ENCODE data around the gene SYTL5. TPM values are rescaled to one million over a fixed set of nuclear protein-coding genes. Genes with fewer than 3 reads are reported as not detected.

SYTL5 gene
- total RNA-seq, 1 donor from 2014 or later, result not detected

DNA sequence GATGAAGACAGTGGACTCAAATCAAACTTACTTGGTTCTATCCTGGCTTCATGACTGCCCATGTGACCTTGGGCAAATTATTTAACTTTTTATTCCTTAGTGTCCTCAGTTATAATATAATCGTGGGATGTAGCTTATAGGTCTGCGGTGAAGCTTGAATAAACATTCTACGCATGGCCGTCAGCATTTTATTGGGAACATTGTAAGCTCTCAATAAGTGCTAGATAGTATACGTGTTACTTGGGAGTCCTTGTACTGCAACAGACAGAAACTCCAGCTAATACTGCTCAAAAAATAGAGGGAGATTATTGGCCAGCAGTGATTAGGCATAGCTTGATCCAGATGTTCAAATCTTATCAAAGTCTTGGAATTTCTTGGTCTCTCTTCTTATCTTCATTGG lies 104.8 kb downstream of the SYTL5 start:
- TF ChIP-seq, protein P1, sequence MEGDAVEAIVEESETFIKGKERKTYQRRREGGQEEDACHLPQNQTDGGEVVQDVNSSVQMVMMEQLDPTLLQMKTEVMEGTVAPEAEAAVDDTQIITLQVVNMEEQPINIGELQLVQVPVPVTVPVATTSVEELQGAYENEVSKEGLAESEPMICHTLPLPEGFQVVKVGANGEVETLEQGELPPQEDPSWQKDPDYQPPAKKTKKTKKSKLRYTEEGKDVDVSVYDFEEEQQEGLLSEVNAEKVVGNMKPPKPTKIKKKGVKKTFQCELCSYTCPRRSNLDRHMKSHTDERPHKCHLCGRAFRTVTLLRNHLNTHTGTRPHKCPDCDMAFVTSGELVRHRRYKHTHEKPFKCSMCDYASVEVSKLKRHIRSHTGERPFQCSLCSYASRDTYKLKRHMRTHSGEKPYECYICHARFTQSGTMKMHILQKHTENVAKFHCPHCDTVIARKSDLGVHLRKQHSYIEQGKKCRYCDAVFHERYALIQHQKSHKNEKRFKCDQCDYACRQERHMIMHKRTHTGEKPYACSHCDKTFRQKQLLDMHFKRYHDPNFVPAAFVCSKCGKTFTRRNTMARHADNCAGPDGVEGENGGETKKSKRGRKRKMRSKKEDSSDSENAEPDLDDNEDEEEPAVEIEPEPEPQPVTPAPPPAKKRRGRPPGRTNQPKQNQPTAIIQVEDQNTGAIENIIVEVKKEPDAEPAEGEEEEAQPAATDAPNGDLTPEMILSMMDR (IDR thresholded peaks at IDR 0.05; ENCODE audit: partially characterized antibody, unreplicated experiment), result no peak
- DNase-seq, result no peak
- no peaks in the 10 kb centered on the region for H3K36me3 Mint-ChIP-seq (ENCODE audit: unreplicated experiment)
- H3K27me3 Mint-ChIP-seq (ENCODE audit: unreplicated experiment), result no peaks in the 10 kb centered on the region
- no peak overlapping the region for H3K27ac Mint-ChIP-seq (ENCODE audit: unreplicated experiment)
- H3K4me3 Mint-ChIP-seq (ENCODE audit: unreplicated experiment), result no peak overlapping the region
- H3K9me3 Mint-ChIP-seq (ENCODE audit: unreplicated experiment), result peaks cover 2% of the 10 kb centered on the region
- peaks cover 16% of the 10 kb centered on the region for H3K4me1 Mint-ChIP-seq (ENCODE audit: low read depth, unreplicated experiment)

DNA sequence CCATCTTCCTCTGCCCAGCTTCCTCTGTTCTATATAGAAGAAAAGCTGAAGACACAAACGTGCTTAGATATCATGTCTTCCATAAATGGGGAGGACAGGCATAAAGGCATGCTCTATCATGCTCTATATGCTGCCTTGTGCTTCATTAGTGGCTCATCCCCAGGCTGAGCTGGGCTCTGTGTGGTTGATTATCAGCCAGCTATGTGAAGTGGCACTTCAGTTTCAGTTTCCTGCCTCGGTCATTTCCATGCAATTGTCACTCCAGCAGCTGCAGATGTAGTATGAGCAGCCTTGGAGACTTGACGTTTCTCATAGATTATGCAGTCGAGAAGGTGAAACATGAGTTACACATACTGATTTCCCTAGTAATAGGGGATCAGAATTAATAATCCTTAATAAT lies 106.2 kb downstream of the SYTL5 start:
- H3K4me1 Mint-ChIP-seq (ENCODE audit: low read depth, unreplicated experiment), result peaks cover 20% of the 10 kb centered on the region
- H3K4me3 Mint-ChIP-seq (ENCODE audit: unreplicated experiment), result no peak overlapping the region
- no peak for DNase-seq
- H3K27ac Mint-ChIP-seq (ENCODE audit: unreplicated experiment), result no peak overlapping the region
- TF ChIP-seq, protein P1 (IDR thresholded peaks at IDR 0.05; ENCODE audit: partially characterized antibody, unreplicated experiment), result no peak
- H3K27me3 Mint-ChIP-seq (ENCODE audit: unreplicated experiment), result no peaks in the 10 kb centered on the region
- peaks cover 4% of the 10 kb centered on the region for H3K9me3 Mint-ChIP-seq (ENCODE audit: unreplicated experiment)
- H3K36me3 Mint-ChIP-seq (ENCODE audit: unreplicated experiment), result no peaks in the 10 kb centered on the region

GRCh38 chrX:38116706-38117105 lies 110.4 kb downstream of the SYTL5 start:
- TF ChIP-seq, protein P1 (IDR thresholded peaks at IDR 0.05; ENCODE audit: partially characterized antibody, unreplicated experiment), result no peak
- H3K9me3 Mint-ChIP-seq (ENCODE audit: unreplicated experiment), result peaks cover 6% of the 10 kb centered on the region
- H3K27ac Mint-ChIP-seq (ENCODE audit: unreplicated experiment), result peak overlapping the region; percentile 88
- peaks cover 13% of the 10 kb centered on the region for H3K4me1 Mint-ChIP-seq (ENCODE audit: low read depth, unreplicated experiment)
- H3K27me3 Mint-ChIP-seq (ENCODE audit: unreplicated experiment), result no peaks in the 10 kb centered on the region
- DNase-seq, result no peak
- H3K36me3 Mint-ChIP-seq (ENCODE audit: unreplicated experiment), result no peaks in the 10 kb centered on the region
- H3K4me3 Mint-ChIP-seq (ENCODE audit: unreplicated experiment), result no peak overlapping the region

DNA sequence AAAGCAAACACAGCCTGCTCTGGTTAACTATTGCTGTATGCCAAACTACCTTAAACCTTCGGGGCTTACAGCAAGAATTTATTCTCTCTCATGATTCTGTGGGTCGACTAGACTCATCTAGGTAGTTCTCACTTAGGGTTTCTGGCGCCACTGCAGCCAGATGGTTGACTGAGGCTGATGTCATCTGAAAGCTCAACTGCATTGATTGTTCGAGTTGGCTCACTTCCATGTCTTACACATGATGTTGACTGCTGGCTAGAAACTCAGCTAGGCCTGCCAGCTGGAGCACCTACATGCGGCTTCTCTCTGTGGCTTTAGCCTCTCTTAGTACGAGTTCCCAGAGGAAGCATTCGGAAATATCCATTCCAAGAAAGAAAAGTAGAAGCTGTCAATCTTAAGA lies 111.1 kb downstream of the SYTL5 start:
- no peaks in the 10 kb centered on the region for H3K27me3 Mint-ChIP-seq (ENCODE audit: unreplicated experiment)
- H3K27ac Mint-ChIP-seq (ENCODE audit: unreplicated experiment), result peak overlapping the region; percentile 88
- H3K9me3 Mint-ChIP-seq (ENCODE audit: unreplicated experiment), result peaks cover 6% of the 10 kb centered on the region
- peak; percentile 37 for DNase-seq
- peak overlapping the region; percentile 2 for H3K4me3 Mint-ChIP-seq (ENCODE audit: unreplicated experiment)
- peaks cover 13% of the 10 kb centered on the region for H3K4me1 Mint-ChIP-seq (ENCODE audit: low read depth, unreplicated experiment)
- TF ChIP-seq, protein P1 (IDR thresholded peaks at IDR 0.05; ENCODE audit: partially characterized antibody, unreplicated experiment), result no peak
- H3K36me3 Mint-ChIP-seq (ENCODE audit: unreplicated experiment), result no peaks in the 10 kb centered on the region

DNA sequence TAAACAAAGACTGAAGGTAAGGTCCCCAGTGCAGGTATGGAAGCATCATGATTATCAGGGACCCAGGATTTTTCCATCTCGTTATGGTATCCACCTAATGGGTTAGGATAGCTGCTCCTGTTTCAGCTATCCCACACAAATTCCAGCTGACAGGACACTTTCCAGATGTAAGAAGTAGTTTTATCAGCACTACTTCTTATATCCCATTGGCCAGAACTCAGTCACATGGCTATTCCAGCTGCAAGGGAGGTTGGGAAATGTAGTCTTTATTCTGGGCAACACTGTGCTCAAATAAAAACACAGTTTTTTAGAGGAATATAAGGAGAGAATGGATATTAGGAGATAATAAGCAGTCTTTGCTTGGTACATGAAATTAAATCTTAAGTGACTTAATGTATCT lies 117.6 kb downstream of the SYTL5 start:
- TF ChIP-seq, protein P1 (IDR thresholded peaks at IDR 0.05; ENCODE audit: partially characterized antibody, unreplicated experiment), result no peak
- no peaks in the 10 kb centered on the region for H3K36me3 Mint-ChIP-seq (ENCODE audit: unreplicated experiment)
- H3K4me1 Mint-ChIP-seq (ENCODE audit: low read depth, unreplicated experiment), result no peaks in the 10 kb centered on the region
- no peak overlapping the region for H3K27ac Mint-ChIP-seq (ENCODE audit: unreplicated experiment)
- no peaks in the 10 kb centered on the region for H3K27me3 Mint-ChIP-seq (ENCODE audit: unreplicated experiment)
- H3K4me3 Mint-ChIP-seq (ENCODE audit: unreplicated experiment), result no peak overlapping the region
- H3K9me3 Mint-ChIP-seq (ENCODE audit: unreplicated experiment), result no peaks in the 10 kb centered on the region
- DNase-seq, result no peak

All from glutamatergic neuron (in vitro differentiated cells).